SK-N-SH (cell line): Measurements from ENCODE around the gene RCOR2. TPM values are rescaled to one million over a fixed set of nuclear protein-coding genes. Genes with fewer than 3 reads are reported as not detected.

Source experiments
- CTCF ChIA-PET: fragments of 300-600, 350-600 bp; formaldehyde crosslinking; extraction: SDS; loops from one replicate; lab custom pipeline; 2021; lab: Yijun Ruan, JAX
- POLR2A ChIA-PET: fragments of 350-600 bp; sonication (Branson Sonifier 250); formaldehyde crosslinking; extraction: SDS; loops from one replicate; lab custom pipeline; 2020; ENCODE audit warnings: antibody characterized with exemption, inconsistent platforms; lab: Yijun Ruan, JAX
- DNase-seq: peaks from one replicate; pipeline ENCODE4 v3.0.0; 2012
- H2AFZ ChIP-seq: fragments of 200-600 bp; sonication (generic); 2 replicates; pipeline ENCODE4 v1.8.1; 2016; ENCODE audit warnings: antibody characterized with exemption, mild to moderate bottlenecking, low read depth
- H3F3A ChIP-seq: fragments of 200-600 bp; sonication (generic); replicated peaks from 2 replicates; pipeline ENCODE3; 2016; ENCODE audit warnings: antibody characterized with exemption, mild to moderate bottlenecking; ENCODE audit not compliant: insufficient read depth
- H3K27ac ChIP-seq, 2 experiments: fragments of 200-500 bp in 1 of 2; fragments of 200-600 bp in 1 of 2; sonication (Bioruptor generic) in 1 of 2; sonication (generic), shearing (Covaris generic) in 1 of 2; 2 replicates each; pipeline versions ENCODE4 v1.5.1 to v1.6.1; 2014 to 2016; ENCODE audit warnings: low read depth in 2 of 2, inconsistent platforms in 1 of 2, low read length in 1 of 2, mild to moderate bottlenecking in 1 of 2, mixed read lengths in 1 of 2
- H3K27me3 ChIP-seq: fragments of 200-600 bp; sonication (generic), shearing (Covaris generic); 2 replicates; pipeline ENCODE4 v1.6.1; 2016; ENCODE audit warnings: mixed run types; ENCODE audit not compliant: insufficient read depth
- H3K36me3 ChIP-seq, 2 experiments: fragments of 200-500 bp in 1 of 2; fragments of 200-600 bp in 1 of 2; sonication (Bioruptor generic) in 1 of 2; sonication (generic) in 1 of 2; replicated peaks in 1 of 2; 2 replicates each; pipeline versions ENCODE3 to v1.5.1; 2014 to 2016; ENCODE audit warnings: low read length in 1 of 2, mild to moderate bottlenecking in 1 of 2; ENCODE audit not compliant: insufficient read depth in 2 of 2, control insufficient read depth in 1 of 2
- H3K4me1 ChIP-seq, 2 experiments: fragments of 200-500 bp in 1 of 2; fragments of 200-600 bp in 1 of 2; sonication (Bioruptor generic) in 1 of 2; sonication (generic), shearing (Covaris generic) in 1 of 2; 2 replicates each; pipeline versions ENCODE4 v1.5.1 to v1.6.1; 2014 to 2016; ENCODE audit warnings: low read depth in 1 of 2, low read length in 1 of 2, mixed run types in 1 of 2; ENCODE audit not compliant: insufficient read depth in 2 of 2, control insufficient read depth in 1 of 2
- H3K4me2 ChIP-seq: fragments of 200-600 bp; sonication (generic), shearing (Covaris generic); 2 replicates; pipeline ENCODE4 v1.6.1; 2017; ENCODE audit warnings: mixed run types
- H3K4me3 ChIP-seq, 2 experiments: fragments of 200-500 bp in 1 of 2; fragments of 200-600 bp in 1 of 2; sonication (Bioruptor generic) in 1 of 2; sonication (generic), shearing (Covaris generic) in 1 of 2; 2 replicates each; pipeline versions ENCODE4 v1.5.1 to v1.8.1; 2014 to 2016; ENCODE audit warnings: low read depth in 2 of 2, inconsistent platforms in 1 of 2, low read length in 1 of 2, mild to moderate bottlenecking in 1 of 2, mixed read lengths in 1 of 2, moderate library complexity in 1 of 2
- H3K79me2 ChIP-seq: fragments of 200-600 bp; sonication (generic); 2 replicates; pipeline ENCODE4 v1.8.1; 2017; ENCODE audit warnings: mild to moderate bottlenecking; ENCODE audit not compliant: insufficient read depth
- H3K9ac ChIP-seq: fragments of 200-600 bp; sonication (generic); 2 replicates; pipeline ENCODE4 v1.6.1; 2017; ENCODE audit warnings: mixed run types
- H3K9me2 ChIP-seq: fragments of 200-600 bp; sonication (generic); 2 replicates; pipeline ENCODE4 v1.6.1; 2017; ENCODE audit warnings: mixed run types
- H3K9me3 ChIP-seq: fragments of 200-600 bp; sonication (generic); 2 replicates; pipeline ENCODE4 v1.6.1; 2017; ENCODE audit warnings: mixed run types, mild to moderate bottlenecking, moderate library complexity
- H4K20me1 ChIP-seq: fragments of 200-600 bp; sonication (generic); 2 replicates; pipeline ENCODE4 v1.6.1; 2017; ENCODE audit warnings: mild to moderate bottlenecking, mixed run types; ENCODE audit not compliant: insufficient read depth
- CHD2 ChIP-seq: fragments of 150-350 bp; IDR thresholded peaks from 2 replicates; pipeline ENCODE4 v1.6.1; 2018; ENCODE audit warnings: low read length; ENCODE audit not compliant: partially characterized antibody
- ELF1 ChIP-seq: IDR thresholded peaks from 2 replicates; pipeline ENCODE4 v1.4.0; 2012
- EP300 ChIP-seq, 2 experiments: IDR thresholded peaks; 2 replicates each; pipeline versions ENCODE4 v1.4.0 to v1.6.1; 2012; ENCODE audit warnings: borderline replicate concordance in 1 of 2, low read depth in 1 of 2, low read length in 1 of 2
- FOSL2 ChIP-seq: IDR thresholded peaks from 2 replicates; pipeline ENCODE4 v1.4.0; 2012; ENCODE audit warnings: low read depth, mild to moderate bottlenecking, moderate library complexity, borderline replicate concordance
- FOXJ3 ChIP-seq: sonication (generic); formaldehyde crosslinking; IDR thresholded peaks from 2 replicates; pipeline ENCODE4 v1.5.1; 2020; ENCODE audit warnings: mild to moderate bottlenecking, missing genetic modification reagents
- FOXM1 ChIP-seq: IDR thresholded peaks from 2 replicates; pipeline ENCODE4 v1.4.0; 2012; ENCODE audit warnings: low read depth, mild to moderate bottlenecking
- GABPA ChIP-seq: IDR thresholded peaks from 2 replicates; pipeline ENCODE4 v1.4.0; 2012; ENCODE audit warnings: low read depth, mild to moderate bottlenecking
- GATA2 ChIP-seq: sonication (generic); formaldehyde crosslinking; IDR thresholded peaks from 2 replicates; pipeline ENCODE4 v1.5.0; 2020; ENCODE audit warnings: mild to moderate bottlenecking, missing genetic modification reagents
- JUND ChIP-seq: IDR thresholded peaks from 2 replicates; pipeline ENCODE4 v1.4.0; 2012
- MAX ChIP-seq: IDR thresholded peaks from 2 replicates; pipeline ENCODE4 v1.4.0; 2012; ENCODE audit warnings: low read depth
- MXI1 ChIP-seq: IDR thresholded peaks from 2 replicates; pipeline ENCODE4 v1.6.1; 2012; ENCODE audit warnings: mild to moderate bottlenecking, low read depth, low read length, improper control_type of control experiment
- NFIC ChIP-seq: IDR thresholded peaks from 2 replicates; pipeline ENCODE4 v1.4.0; 2012; ENCODE audit warnings: borderline replicate concordance
- RCOR1 ChIP-seq: fragments of 150-350 bp; IDR thresholded peaks from 2 replicates; pipeline ENCODE4 v1.6.1; 2017; ENCODE audit warnings: antibody characterized with exemption, low read length
- REST ChIP-seq: IDR thresholded peaks from 2 replicates; pipeline ENCODE4 v1.6.1; 2012; ENCODE audit warnings: mild to moderate bottlenecking, low read depth, low read length, moderate library complexity
- RXRA ChIP-seq: IDR thresholded peaks from 2 replicates; pipeline ENCODE4 v1.4.0; 2012; ENCODE audit warnings: low read depth, mild to moderate bottlenecking, borderline replicate concordance
- SIN3A ChIP-seq: IDR thresholded peaks from 2 replicates; pipeline ENCODE4 v1.6.1; 2012; ENCODE audit warnings: low read depth, mild to moderate bottlenecking, low read length, moderate library complexity, borderline replicate concordance
- TAF1 ChIP-seq: IDR thresholded peaks from 2 replicates; pipeline ENCODE4 v1.6.1; 2012; ENCODE audit warnings: low read depth, mild to moderate bottlenecking, low read length, moderate library complexity, borderline replicate concordance
- TCF12 ChIP-seq: IDR thresholded peaks from 2 replicates; pipeline ENCODE4 v1.4.0; 2012
- TEAD4 ChIP-seq: IDR thresholded peaks from 2 replicates; pipeline ENCODE4 v1.4.0; 2012; ENCODE audit warnings: mild to moderate bottlenecking, borderline replicate concordance; ENCODE audit not compliant: insufficient read depth
- YY1 ChIP-seq: IDR thresholded peaks from 2 replicates; pipeline ENCODE4 v1.4.0; 2012; ENCODE audit warnings: low read depth, mild to moderate bottlenecking
- WGBS: methylation state at CpG from one replicate; pipeline ENCODE4 v1.1.6; 2017; ENCODE audit warnings: low lambda C conversion rate; 5-methylcytosine and 5-hydroxymethylcytosine counted together
- polyA plus RNA-seq, 3 experiments: library from polyadenylated mRNA; depleted of rRNA; stranded (reverse); fragments of >200 nt; gene quantifications; 2 replicates each; pipeline ENCODE4 v1.2.3, GENCODE V29; 2012
- TF ChIP-seq, protein P1 (sequence below): IDR thresholded peaks from 2 replicates; pipeline ENCODE4 v1.4.0; 2012; ENCODE audit warnings: low read depth, borderline replicate concordance
- TF ChIP-seq, protein P2 (sequence below): fragments of 150-350 bp; IDR thresholded peaks from 2 replicates; pipeline ENCODE4 v1.6.1; 2017; ENCODE audit warnings: antibody characterized with exemption, low read length, low read depth, borderline replicate concordance
- TF ChIP-seq, protein P3 (sequence below): IDR thresholded peaks from 2 replicates; pipeline ENCODE4 v1.4.0; 2012; ENCODE audit warnings: low read depth, borderline replicate concordance
- TF ChIP-seq, protein P4 (sequence below): fragments of 150-350 bp; IDR thresholded peaks from 2 replicates; pipeline ENCODE4 v1.6.1; 2016; ENCODE audit warnings: mild to moderate bottlenecking, low read depth, low read length

Gene RCOR2
- polyA plus RNA-seq, 1 of the 3 experiments (the other 2 are of a cell fraction), result 1.1 TPM

- TF ChIP-seq NFIC (no peak), CHD2 (no peak), RXRA (no peak), JUND (no peak), GABPA (no peak), TAF1 (no peak), YY1 (no peak), FOXJ3 (CRISPR knock-in tag) (no peak), MXI1 (no peak), FOXM1 (no peak)
- TF ChIP-seq, protein P1, sequence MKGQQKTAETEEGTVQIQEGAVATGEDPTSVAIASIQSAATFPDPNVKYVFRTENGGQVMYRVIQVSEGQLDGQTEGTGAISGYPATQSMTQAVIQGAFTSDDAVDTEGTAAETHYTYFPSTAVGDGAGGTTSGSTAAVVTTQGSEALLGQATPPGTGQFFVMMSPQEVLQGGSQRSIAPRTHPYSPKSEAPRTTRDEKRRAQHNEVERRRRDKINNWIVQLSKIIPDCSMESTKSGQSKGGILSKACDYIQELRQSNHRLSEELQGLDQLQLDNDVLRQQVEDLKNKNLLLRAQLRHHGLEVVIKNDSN, result no peak
- TF ChIP-seq, protein P2, sequence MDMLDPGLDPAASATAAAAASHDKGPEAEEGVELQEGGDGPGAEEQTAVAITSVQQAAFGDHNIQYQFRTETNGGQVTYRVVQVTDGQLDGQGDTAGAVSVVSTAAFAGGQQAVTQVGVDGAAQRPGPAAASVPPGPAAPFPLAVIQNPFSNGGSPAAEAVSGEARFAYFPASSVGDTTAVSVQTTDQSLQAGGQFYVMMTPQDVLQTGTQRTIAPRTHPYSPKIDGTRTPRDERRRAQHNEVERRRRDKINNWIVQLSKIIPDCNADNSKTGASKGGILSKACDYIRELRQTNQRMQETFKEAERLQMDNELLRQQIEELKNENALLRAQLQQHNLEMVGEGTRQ, result no peak
These were observed 41.0 kb upstream of the RCOR2 start (continued) for GRCh38 chr11:63958008-63958407.

- Histone ChIP-seq H3K9me3 (no peaks in the 10 kb centered on the region), H4K20me1 (no peaks in the 10 kb centered on the region), H3K4me1 (no peaks in the 10 kb centered on the region), H3K9ac (no peak overlapping the region), H3K27me3 (no peaks in the 10 kb centered on the region), H3K36me3 (peaks cover 24 to 45% of the 10 kb centered on the region in 2 experiments), H3K27ac (no peak overlapping the region), H3K9me2 (no peaks in the 10 kb centered on the region), H3F3A (no peaks in the 10 kb centered on the region), H3K4me3 (no peak overlapping the region), H3K4me2 (no peak overlapping the region), H3K79me2 (no peaks in the 10 kb centered on the region), H2AFZ (no peak overlapping the region)
- CTCF ChIA-PET, result interaction anchor here (0.8 to 9.0 kb wide), 4 partner anchors 8 to 201 kb away, joined by 3 to 162 read pairs (median 4); partner anchors contain the start of gene MARK2
- POLR2A ChIA-PET, result no interaction called here
- 97% methylated on average over 4 of the region's 4 CpGs for WGBS
- DNase-seq, result no peak
- TF ChIP-seq TCF12 (no peak), FOSL2 (no peak), SIN3A (no peak), TAF1 (no peak), REST (no peak), GATA2 (CRISPR knock-in tag) (no peak), FOXM1 (no peak), EP300 (IDR thresholded peaks at IDR 0.05; ENCODE audit: borderline replicate concordance in 1 of 2, low read depth in 1 of 2, low read length in 1 of 2) (no peak), RCOR1 (no peak), MXI1 (no peak), MAX (no peak), TEAD4 (no peak), ELF1 (no peak)
- TF ChIP-seq, protein P3, sequence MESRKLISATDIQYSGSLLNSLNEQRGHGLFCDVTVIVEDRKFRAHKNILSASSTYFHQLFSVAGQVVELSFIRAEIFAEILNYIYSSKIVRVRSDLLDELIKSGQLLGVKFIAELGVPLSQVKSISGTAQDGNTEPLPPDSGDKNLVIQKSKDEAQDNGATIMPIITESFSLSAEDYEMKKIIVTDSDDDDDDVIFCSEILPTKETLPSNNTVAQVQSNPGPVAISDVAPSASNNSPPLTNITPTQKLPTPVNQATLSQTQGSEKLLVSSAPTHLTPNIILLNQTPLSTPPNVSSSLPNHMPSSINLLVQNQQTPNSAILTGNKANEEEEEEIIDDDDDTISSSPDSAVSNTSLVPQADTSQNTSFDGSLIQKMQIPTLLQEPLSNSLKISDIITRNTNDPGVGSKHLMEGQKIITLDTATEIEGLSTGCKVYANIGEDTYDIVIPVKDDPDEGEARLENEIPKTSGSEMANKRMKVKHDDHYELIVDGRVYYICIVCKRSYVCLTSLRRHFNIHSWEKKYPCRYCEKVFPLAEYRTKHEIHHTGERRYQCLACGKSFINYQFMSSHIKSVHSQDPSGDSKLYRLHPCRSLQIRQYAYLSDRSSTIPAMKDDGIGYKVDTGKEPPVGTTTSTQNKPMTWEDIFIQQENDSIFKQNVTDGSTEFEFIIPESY, result no peak
- TF ChIP-seq, protein P4, sequence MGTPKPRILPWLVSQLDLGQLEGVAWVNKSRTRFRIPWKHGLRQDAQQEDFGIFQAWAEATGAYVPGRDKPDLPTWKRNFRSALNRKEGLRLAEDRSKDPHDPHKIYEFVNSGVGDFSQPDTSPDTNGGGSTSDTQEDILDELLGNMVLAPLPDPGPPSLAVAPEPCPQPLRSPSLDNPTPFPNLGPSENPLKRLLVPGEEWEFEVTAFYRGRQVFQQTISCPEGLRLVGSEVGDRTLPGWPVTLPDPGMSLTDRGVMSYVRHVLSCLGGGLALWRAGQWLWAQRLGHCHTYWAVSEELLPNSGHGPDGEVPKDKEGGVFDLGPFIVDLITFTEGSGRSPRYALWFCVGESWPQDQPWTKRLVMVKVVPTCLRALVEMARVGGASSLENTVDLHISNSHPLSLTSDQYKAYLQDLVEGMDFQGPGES, result no peak
These were observed 35.6 kb upstream of the RCOR2 start for GRCh38 chr11:63952570-63952969.
